ENCODE measurements around the gene DOCK2.
"Not testable (repeated sequence)": the region's sequence is repeated elsewhere in the genome, so short reads cannot be mapped to it uniquely, and the experiment has no call there.

The DOCK2 gene

DNA sequence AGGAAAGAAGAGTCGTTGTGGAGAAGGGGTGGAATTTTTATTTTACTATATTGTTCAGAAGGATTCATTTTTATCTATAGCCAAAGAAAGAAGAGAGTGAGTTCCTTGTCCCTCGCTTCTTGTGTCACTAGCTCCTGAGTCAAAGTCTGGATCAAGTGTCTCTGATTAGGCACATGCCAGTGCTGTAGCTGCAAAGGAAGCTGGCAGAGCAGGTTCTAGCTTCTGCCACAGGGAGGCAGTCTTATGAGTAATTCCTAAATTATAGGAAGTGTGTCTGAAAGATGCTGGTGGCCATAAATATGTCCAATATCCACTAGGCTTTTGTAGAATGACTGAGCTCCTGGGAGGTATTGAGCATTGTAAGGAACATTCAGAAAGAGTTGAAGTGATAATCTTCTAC lies 84.7 kb downstream of the DOCK2 start:
- no peak for DNase-seq (ENCODE audit: low read depth)

GRCh38 chr5:169723103-169723831 lies 86.2 kb downstream of the DOCK2 start:
- no peak for DNase-seq (ENCODE audit: low read depth)

DNA sequence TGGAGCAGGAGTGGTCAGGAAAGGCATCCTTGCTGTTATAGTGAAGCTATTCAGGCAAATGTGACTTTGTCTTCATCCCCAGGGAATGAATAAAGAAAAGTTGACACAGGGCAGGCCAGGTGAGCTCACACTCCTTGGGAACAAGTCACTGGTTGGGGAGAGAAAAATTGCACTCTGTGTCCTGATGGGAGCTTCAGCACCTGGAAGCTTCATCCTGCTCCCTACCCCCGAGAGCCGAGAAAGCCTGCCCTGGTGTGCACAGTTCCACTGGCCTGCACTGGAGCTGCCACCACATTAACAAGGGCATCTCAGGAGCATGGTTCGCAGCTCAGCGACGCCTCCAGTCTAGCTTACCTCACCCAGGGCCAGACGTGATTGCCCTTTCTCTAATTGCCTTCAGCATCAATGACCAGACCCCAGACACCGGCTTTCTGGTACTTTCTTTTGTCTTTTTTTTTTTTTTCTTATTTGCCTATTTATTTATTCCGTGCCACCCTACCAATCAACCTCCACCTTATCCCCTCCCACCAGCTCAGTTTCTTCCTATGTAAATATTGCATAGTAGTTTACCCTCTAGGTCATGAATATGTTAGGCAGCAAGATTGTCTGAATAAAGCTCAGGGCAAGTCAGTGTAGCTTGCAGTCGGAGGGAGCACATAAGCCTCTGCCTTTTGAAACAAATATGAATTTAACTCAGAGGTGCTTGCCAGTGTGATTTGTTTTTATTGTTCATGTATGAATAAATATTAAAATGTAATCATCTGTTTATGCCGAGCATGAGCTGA lies 87.4 kb downstream of the DOCK2 start:
- no peak for DNase-seq (ENCODE audit: low read depth)

- DNase-seq (ENCODE audit: low read depth), result not testable (repeated sequence)
These were observed 88.6 kb downstream of the DOCK2 start for GRCh38 chr5:169725665-169726064.

GRCh38 chr5:169728418-169728817 lies 91.3 kb downstream of the DOCK2 start:
- DNase-seq (ENCODE audit: low read depth), result no peak

DNA sequence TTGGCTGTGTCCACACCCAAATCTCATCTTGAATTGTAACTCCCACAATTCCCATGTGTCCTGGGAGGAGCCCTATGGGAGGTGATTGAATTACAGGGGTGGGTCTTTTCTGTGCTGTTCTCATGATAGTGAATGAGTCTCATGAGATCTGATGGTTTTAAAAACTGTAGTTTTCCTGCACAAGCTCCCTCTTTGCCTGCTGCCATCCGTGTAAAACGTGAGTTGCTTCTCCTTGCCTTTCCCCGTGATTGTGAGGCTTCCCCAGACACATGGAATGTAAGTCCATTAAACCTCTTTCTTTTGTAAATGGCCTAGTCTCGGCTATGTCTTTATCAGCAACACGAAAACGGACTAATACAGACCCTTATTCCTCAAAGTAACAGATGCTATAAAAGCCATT lies 94.1 kb downstream of the DOCK2 start:
- no peak for DNase-seq (ENCODE audit: low read depth)

GRCh38 chr5:169732841-169733240 lies 95.8 kb downstream of the DOCK2 start:
- DNase-seq (ENCODE audit: low read depth), result no peak

GRCh38 chr5:169735913-169736312 lies 98.8 kb downstream of the DOCK2 start:
- no peak for DNase-seq (ENCODE audit: low read depth)

DNA sequence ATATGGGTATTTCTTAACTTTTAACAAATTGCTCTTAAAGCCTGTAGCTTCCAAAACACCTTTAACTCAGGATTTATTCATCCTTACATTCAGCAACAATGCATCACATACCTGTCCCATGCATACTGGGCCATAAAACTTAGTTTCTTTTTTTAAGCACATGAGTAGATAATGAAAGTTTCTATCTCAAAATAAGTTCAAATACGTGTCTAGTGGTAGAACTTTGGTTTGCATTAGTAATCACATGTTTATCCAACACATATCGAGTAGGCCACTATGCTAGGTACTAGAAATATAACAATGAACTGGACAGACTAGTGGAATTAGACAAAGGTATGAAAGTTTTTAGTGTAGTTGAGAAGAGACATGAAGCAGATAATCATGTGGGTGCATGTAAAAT lies 99.6 kb downstream of the DOCK2 start:
- no peak for DNase-seq (ENCODE audit: low read depth)

DNA sequence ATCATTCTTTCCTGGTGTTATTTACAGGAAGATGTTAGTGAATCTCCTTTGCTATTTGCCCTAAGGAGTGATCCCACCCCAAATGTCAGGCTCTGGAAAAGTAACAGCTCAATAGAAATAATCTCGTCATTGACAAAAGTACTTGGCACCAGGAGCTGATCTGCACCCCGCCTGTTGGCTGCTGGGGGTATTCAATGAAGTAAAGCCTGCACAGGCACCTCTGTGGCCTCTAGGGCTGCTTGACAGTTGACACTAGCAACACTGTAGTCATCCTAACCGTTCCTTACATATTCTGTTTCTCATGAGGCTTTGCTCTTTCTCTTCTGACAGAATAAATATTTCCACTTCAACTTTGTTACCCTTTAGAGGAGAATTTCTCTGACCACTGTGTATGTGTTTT lies 103.4 kb downstream of the DOCK2 start:
- DNase-seq (ENCODE audit: low read depth), result no peak

DNA sequence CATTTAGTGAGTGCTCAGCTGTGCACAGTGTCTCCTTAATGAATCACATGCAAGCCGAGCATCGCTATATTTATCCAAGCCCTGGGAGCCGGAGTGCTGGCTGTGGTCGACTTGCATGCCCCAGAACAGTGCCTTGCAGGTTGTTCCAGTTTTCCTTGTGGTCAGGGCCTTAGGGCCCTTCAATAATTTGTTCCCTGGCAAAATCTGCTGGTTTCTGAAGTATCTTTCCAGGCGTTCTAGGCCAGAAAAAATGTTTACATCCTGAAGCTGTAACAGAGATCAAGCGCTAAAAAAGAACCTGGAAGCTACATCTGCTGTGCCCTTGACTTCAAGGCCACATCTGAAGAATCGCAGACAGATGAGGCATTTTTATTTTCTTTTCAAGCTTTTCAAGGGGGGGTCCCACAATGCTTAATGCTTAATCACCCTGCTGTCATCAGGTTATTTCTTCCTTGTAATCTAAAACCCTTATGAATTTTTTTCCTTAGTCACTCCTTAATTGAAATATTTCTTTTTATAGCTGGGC lies 105.8 kb downstream of the DOCK2 start:
- DNase-seq (ENCODE audit: low read depth), result no peak

DNA sequence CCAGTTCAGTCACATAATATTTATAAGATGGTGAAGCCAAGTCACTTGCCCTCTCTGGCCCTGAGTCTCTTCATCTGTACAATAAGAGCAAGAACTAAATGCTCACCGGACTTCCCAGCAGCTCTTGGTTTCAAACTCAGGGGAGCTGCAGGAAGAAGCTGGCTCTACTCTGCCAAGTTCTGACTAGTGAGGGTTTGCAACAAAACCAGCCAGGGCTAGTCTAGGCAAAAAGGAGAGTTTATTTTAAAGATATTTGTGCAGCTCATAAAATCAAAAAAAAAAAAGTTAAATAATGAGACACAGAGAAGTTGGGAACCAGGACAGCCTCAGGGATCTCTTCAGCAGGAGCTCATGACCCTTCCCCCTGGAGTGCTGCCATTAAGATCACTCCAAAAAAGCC lies 107.3 kb downstream of the DOCK2 start:
- no peak for DNase-seq (ENCODE audit: low read depth)

- DNase-seq (ENCODE audit: low read depth), result no peak
These were observed 108.5 kb downstream of the DOCK2 start for GRCh38 chr5:169745441-169746146.

- DNase-seq (ENCODE audit: low read depth), result no peak
These were observed 109.1 kb downstream of the DOCK2 start for GRCh38 chr5:169746147-169746694.

DNA sequence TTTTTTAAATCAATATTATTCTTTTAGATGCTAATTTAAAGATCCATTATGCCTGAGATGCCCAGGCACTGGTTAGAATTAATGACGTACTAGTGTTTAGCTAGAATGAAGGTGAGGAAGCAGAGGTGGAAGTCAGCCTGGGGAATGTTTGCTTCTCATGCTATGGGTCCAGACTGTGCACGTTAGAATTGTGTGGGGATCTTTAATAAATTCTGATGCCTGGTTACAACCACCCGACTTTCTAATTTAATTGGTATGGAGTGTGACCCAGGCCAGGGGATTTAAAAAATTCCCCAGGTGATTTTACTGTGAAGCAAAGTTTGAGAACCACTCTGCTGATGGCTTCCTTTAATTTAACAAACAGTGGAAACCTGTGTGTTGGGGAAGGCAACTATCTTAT lies 111.1 kb downstream of the DOCK2 start:
- DNase-seq (ENCODE audit: low read depth), result no peak

- no peak for DNase-seq (ENCODE audit: low read depth)
These were observed 112.2 kb downstream of the DOCK2 start for GRCh38 chr5:169749295-169749694.

DNA sequence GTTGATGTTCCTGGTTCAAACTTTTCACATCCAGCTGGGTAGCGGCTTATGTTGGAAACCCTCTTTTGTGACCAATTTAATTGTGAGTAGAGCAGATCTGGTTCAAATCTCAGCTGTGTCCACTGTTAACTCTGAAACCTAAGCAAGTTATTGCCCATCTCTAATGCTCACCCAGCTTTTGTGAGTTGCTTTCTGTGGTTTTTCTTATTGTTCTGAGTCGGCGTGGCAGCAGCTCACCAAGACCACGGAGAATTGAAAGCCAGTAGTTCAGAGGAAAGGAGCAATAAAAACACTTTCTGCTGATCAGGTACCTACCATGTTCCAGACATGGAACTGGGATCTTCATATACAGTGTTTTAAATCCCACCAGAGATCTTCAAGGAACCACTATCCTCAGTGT lies 114.4 kb downstream of the DOCK2 start:
- DNase-seq (ENCODE audit: low read depth), result no peak

GRCh38 chr5:169752566-169752965 lies 115.5 kb downstream of the DOCK2 start:
- not testable (repeated sequence) for DNase-seq (ENCODE audit: low read depth)

DNA sequence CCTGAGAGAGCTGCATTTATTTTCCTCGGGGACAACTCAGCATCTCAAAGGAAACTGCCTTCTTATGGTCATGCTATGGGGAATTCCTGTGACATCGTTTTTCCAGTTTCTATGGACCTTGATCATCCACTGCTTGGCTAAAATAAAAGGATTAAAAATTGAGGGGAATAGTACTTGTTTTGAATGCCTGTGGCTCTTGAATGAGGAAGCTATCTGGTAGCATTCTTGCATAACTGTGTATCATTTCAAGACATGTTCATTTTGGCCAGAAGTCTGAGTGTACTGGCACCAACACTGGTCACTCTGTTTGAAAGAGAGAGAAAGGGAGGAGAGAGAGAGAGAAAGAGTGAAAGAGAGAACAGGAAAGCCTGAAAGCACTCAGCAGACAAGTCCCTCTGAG lies 116.7 kb downstream of the DOCK2 start:
- DNase-seq (ENCODE audit: low read depth), result no peak

DNA sequence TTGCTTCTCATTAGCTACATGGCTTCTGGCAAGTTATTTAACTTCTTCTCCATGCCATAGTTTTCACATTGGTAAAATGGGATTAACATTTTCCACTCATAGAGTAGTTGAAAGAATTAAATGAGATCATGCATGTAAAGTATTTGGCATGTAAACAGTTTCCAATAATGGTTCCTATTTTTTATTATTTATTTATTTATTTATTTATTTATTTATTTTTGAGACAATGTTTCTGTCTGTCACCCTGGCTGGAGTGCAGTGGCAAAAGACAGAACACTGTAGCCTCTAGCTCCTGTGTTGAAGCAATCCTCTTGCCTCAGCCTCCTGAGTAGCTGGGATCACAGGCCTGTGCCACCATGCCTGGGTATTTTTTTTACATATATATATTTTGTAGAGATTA lies 117.7 kb downstream of the DOCK2 start:
- no peak for DNase-seq (ENCODE audit: low read depth)

GRCh38 chr5:169756071-169756765 lies 119.1 kb downstream of the DOCK2 start:
- no peak for DNase-seq (ENCODE audit: low read depth)

DNA sequence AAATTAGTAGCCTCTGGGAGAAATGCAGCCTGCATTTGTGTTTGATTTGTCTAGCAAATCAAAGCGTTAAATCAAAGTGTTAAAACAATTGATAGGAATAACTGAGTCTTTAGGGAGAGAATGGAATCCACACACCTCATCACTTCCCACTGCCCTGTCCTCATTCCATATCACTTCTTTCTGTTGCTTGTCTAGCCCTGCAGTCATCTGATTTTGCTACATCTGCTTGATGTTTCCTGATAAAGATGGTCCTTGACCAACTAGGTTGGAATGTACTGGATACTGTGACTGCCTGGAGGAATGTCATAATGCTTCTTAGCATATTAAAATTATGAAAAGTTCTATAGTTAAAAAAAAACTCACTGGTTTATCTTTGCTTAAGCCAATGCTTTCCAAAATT lies 119.9 kb downstream of the DOCK2 start:
- no peak for DNase-seq (ENCODE audit: low read depth)
